ENCODE measurements around the gene HTT.

DNA sequence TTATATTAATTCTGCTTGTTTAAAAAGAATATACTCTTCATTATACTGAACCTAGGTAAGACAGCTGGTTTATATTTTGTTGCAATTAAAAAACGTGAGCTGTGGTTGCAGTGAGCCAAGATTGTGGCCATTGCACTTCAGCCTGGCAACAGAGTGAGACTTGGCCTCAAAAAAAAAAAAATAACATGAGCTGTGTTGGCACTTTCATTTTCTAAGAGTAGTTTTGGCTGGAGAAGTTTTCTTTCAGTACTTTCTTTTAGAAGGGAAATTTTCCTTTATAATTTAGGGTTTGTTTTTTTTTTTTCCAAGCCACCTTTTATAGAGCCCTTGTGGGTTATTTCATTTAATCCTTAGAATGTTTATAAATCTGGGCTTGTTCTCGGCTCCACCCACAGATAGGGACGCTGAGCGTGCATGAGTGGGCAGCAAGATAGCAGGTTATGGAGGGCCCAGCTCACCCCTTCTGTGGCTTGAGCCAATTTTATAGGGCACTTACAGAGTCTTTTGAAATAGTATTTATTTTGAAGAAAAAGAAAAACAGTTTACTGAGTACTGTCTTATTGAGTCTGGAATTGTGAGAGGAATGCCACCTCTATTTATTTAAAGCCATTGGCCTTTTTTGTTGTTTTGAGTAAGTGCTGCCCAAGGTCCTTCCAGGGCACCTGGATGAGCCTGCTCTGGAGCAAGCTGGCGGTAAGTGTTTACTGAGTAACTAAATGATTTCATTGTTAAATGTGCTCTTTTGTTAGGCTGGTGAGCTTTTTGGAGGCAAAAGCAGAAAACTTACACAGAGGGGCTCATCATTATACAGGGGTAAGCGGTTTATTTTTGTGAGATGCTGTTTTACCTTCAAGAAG lies 60.9 kb downstream of the HTT start:
- TF ChIP-seq CTCF (conservative IDR thresholded peaks at IDR 0.05; ENCODE audit: low read length) (no peak), EZH2phosphoT487 (IDR thresholded peaks at IDR 0.05; ENCODE audit: borderline replicate concordance) (no peak)

Measured in Loucy (cell line).